Measurements from ENCODE around the gene DNAI4. TPM values are rescaled to one million over a fixed set of nuclear protein-coding genes. Genes with fewer than 3 reads are reported as not detected.

DNAI4 gene
- 0.32 and 2.8 TPM in 2 replicates for total RNA-seq (2011; cell fraction: chromatin; rRNA removed; ENCODE audit: low replicate concordance)
- total RNA-seq (2011; cell fraction: nucleolus; rRNA removed) = 0.13 and 0.17 TPM in 2 replicates
- total RNA-seq (2011; cell fraction: nucleoplasm; rRNA removed) = 1.2 and 2.4 TPM in 2 replicates
- total RNA-seq (2014; rRNA removed) (0.73 TPM in 1 of 2 replicates, not detected in the other), total RNA-seq (2014; rRNA removed; fragmentation: Illumina TruSeq; extraction: Trizol) (2.9 and 3.5 TPM in 2 replicates), total RNA-seq (2015; rRNA removed; fragmentation: Illumina TruSeq; extraction: Trizol) (1.2 and 4.0 TPM in 2 replicates), total RNA-seq (2021) (2.9 TPM in 2 replicates), polyA plus RNA-seq (2011; rRNA removed) (3.6 and 4.8 TPM in 2 replicates), polyA plus RNA-seq (2014; fragmentation: Illumina TruSeq; extraction: Trizol) (0.83 and 1.7 TPM in 2 replicates), polyA plus RNA-seq (2014; fragmentation: Nextera tagmentation; extraction: Ambion mirVana) (1 to 10 TPM; 1.8 to 2.2 TPM), polyA plus RNA-seq (2014; rRNA removed) (0.31 and 0.57 TPM in 2 replicates), polyA minus RNA-seq (2011; rRNA and poly(A)+ RNA removed) (1.9 and 5.0 TPM in 2 replicates), Bru-seq, nascent RNA (percentile 42 among the genes with signal in this experiment), BruChase-seq, experiment 1, labeled RNA remaining after a 2-hour chase (percentile 45 among the genes with signal in this experiment), BruChase-seq, experiment 2, labeled RNA remaining after a 6-hour chase (percentile 45 among the genes with signal in this experiment)
- 0.10 and 0.44 TPM in 2 replicates for polyA plus RNA-seq (2011; cell fraction: cytosol; rRNA removed)
- polyA plus RNA-seq (2011; cell fraction: nucleus; rRNA removed) = 0.43 and 1.2 TPM in 2 replicates
- polyA plus RNA-seq (2012) = 1.1 and 2.6 TPM in 2 replicates
- 0.76 and 1.9 TPM in 2 replicates for polyA minus RNA-seq (2011; cell fraction: cytosol; rRNA and poly(A)+ RNA removed)
- 0.27 and 0.89 TPM in 2 replicates for polyA minus RNA-seq (2011; cell fraction: nucleus; rRNA and poly(A)+ RNA removed)
- long read RNA-seq, experiment 1, partial matches to known transcripts = 0 of 4 reads
- long read RNA-seq, experiment 1, other reads (novel, unspliced or antisense) = 2 of 4 reads
- long read RNA-seq, experiment 2, partial matches to known transcripts = 0 of 3 reads
- long read RNA-seq, experiment 2, other reads (novel, unspliced or antisense) = 2 of 3 reads
- long read RNA-seq, experiment 3, partial matches to known transcripts = 0 of 1 reads
- long read RNA-seq, experiment 3, other reads (novel, unspliced or antisense) = 0 of 1 reads

GRCh38 chr1:66924756-66925557 lies at the start of gene DNAI4, which contains the start of gene MIER1:
DNAI4 (minus strand) TSS chr1:66924856; CDS start chr1:66924831, 25 bp downstream.
MIER1 (plus strand) TSS chr1:66924990; CDS start chr1:66925029, 39 bp downstream.
- Histone ChIP-seq H3K36me3 (ENCODE audit: control insufficient read depth, insufficient read depth, low read length) (peaks cover 6% of the 10 kb centered on the region; the same call in 1 of the 3 replicates), H3K4me3 (peak within 1 kb of the TSS; percentile 85), H3K27me3 (ENCODE audit: control insufficient read depth in 2 of 2, insufficient read depth in 2 of 2, low read length in 2 of 2) (no peaks in the 10 kb centered on the region), H3K9me3 (replicated peaks; ENCODE audit: control insufficient read depth, insufficient read depth, low read depth, low read length) (no peaks in the 10 kb centered on the region), H3K4me1 (replicated peaks in 1 of 2; ENCODE audit: control insufficient read depth in 2 of 2, insufficient read depth in 2 of 2, low read length in 2 of 2) (peaks cover 0 to 16% of the 10 kb centered on the region in 2 experiments; a peak in 3 of 5 replicates), H4K20me1 (replicated peaks; ENCODE audit: control insufficient read depth, insufficient read depth, low read length) (no peaks in the 10 kb centered on the region), H2AFZ (ENCODE audit: low read depth, low read length) (peak within 1 kb of the TSS; percentile 98), H3K27ac (ENCODE audit: extremely low read depth, low read depth, low read length) (peak within 1 kb of the TSS; percentile 81), H3K9me1 (ENCODE audit: control insufficient read depth, insufficient read depth, low read length) (no peaks in the 10 kb centered on the region), H3K9ac (ENCODE audit: insufficient read depth in 1 of 2, low read depth in 2 of 2, low read length in 2 of 2) (peak within 1 kb of the TSS; percentile 78 to 91), H3K79me2 (ENCODE audit: control insufficient read depth, insufficient read depth, low read length) (peaks cover 69% of the 10 kb centered on the region), H3K4me2 (ENCODE audit: insufficient read depth, low read length) (peak within 1 kb of the TSS; percentile 93)
- CTCF ChIA-PET (ENCODE audit: low intra/inter-chr PET ratio) = no interaction called here
- no TSS peak for BruUV-seq (replicated peaks)
- in situ Hi-C loops (cut with MboI) (no loop called here), intact Hi-C loops (cut with micrococcal nuclease) (loop anchor here (2.0 to 5.0 kb wide), 4 partner anchors 63 to 507 kb away; partner anchors contain the start of gene SERBP1)
- peak; percentile 98 to 99 (median 99) for DNase-seq (ENCODE audit: extremely low read depth in 1 of 4, low spot score in 3 of 4)
- POLR2A ChIA-PET = interaction anchor here (0.6 to 1.9 kb wide), 7 partner anchors 10 to 355 kb away, joined by 3 to 8 read pairs (median 3); no protein-coding TSS in a partner anchor
- WGBS (ENCODE audit: insufficient coverage, low coverage, missing lambda C conversion rate) = 2% methylated on average over 37 of the region's 64 CpGs
- peak; percentile 85 for ATAC-seq
- peak; percentile 95 for FAIRE-seq
- TF ChIP-seq ZNF592 (IDR thresholded peaks at IDR 0.05) (no peak), BHLHE40 (IDR thresholded peaks at IDR 0.05; ENCODE audit: low read length) (peak; percentile 25; the same call in 1 of the 2 replicates), YBX1 (IDR thresholded peaks at IDR 0.05) (no peak), GABPB1 (CRISPR knock-in tag; IDR thresholded peaks at IDR 0.05) (peak; percentile 89), ARID4B (CRISPR knock-in tag; IDR thresholded peaks at IDR 0.05) (peak; percentile 67), FOXP1 (CRISPR knock-in tag; IDR thresholded peaks at IDR 0.05) (0 out of 2 replicates have a peak, but pooled peaks have one; percentile 33)
